OCI-LY7 (cell line): ENCODE data around the gene PRELID3B. TPM values are rescaled to one million over a fixed set of nuclear protein-coding genes. Genes with fewer than 3 reads are reported as not detected.

ENCODE experiments used
- BruUV-seq: library from RNA; stranded (reverse); fragments of 400-500 nt; replicated peaks from 2 replicates; lab custom pipeline; 2021; lab: Mats Ljungman, UMichigan
- CTCF ChIA-PET: fragments of 300-600 bp; sonication (Branson Sonifier 250); formaldehyde crosslinking; loops from one replicate; lab custom pipeline; 2022; ENCODE audit warnings: antibody characterized with exemption; ENCODE audit not compliant: unreplicated experiment; lab: Charles Lee
- POLR2A ChIA-PET: fragments of 300-600 bp; sonication (Branson Sonifier 250); formaldehyde crosslinking; loops from one replicate; lab custom pipeline; 2022; ENCODE audit warnings: antibody characterized with exemption; lab: Charles Lee
- DNase-seq: peaks from one replicate; pipeline ENCODE4 v3.0.0-alpha.2; 2015; ENCODE audit warnings: low spot score
- H2AFZ ChIP-seq: fragments of 200-600 bp; sonication (generic), shearing (Covaris generic); 2 replicates; pipeline ENCODE4 v1.6.1; 2014; ENCODE audit warnings: mild to moderate bottlenecking, antibody characterized with exemption, low read length, moderate library complexity
- H3K27ac ChIP-seq: fragments of 200-600 bp; sonication (generic); 2 replicates; pipeline ENCODE4 v1.5.1; 2014; ENCODE audit warnings: mixed run types, low read depth, mild to moderate bottlenecking, moderate library complexity, low read length, inconsistent platforms; ENCODE audit not compliant: poor library complexity, severe bottlenecking
- H3K36me3 ChIP-seq: fragments of 200-600 bp; sonication (generic); 2 replicates; pipeline ENCODE4 v1.6.1; 2014; ENCODE audit warnings: mild to moderate bottlenecking, antibody characterized with exemption, low read length, moderate library complexity, mixed read lengths; ENCODE audit not compliant: insufficient read depth
- H3K4me1 ChIP-seq: fragments of 200-600 bp; sonication (generic); 2 replicates; pipeline ENCODE4 v1.5.1; 2014; ENCODE audit warnings: mild to moderate bottlenecking, low read length; ENCODE audit not compliant: insufficient read depth, poor library complexity, severe bottlenecking
- H3K4me2 ChIP-seq: fragments of 200-600 bp; sonication (generic); 2 replicates; pipeline ENCODE4 v1.6.1; 2014; ENCODE audit warnings: mild to moderate bottlenecking, low read length
- H3K4me3 ChIP-seq: fragments of 200-600 bp; sonication (generic); 2 replicates; pipeline ENCODE4 v1.5.1; 2014; ENCODE audit warnings: mild to moderate bottlenecking, low read depth, low read length; ENCODE audit not compliant: poor library complexity, severe bottlenecking
- H3K79me2 ChIP-seq: fragments of 200-600 bp; sonication (generic); 2 replicates; pipeline ENCODE4 v1.6.1; 2016; ENCODE audit warnings: low read depth, mild to moderate bottlenecking, low read length, moderate library complexity, mixed read lengths; ENCODE audit not compliant: insufficient read depth
- H3K9me2 ChIP-seq: fragments of 200-600 bp; sonication (generic); 2 replicates; pipeline ENCODE4 v1.6.1; 2016; ENCODE audit warnings: mild to moderate bottlenecking, low read length, mixed read lengths; ENCODE audit not compliant: insufficient read depth
- H3K9me3 ChIP-seq: fragments of 200-600 bp; sonication (generic); 2 replicates; pipeline ENCODE4 v1.6.1; 2014; ENCODE audit warnings: mild to moderate bottlenecking, mixed run types, low read length, mixed read lengths
- H4K20me1 ChIP-seq: fragments of 200-600 bp; sonication (generic); 2 replicates; pipeline ENCODE4 v1.6.1; 2014; ENCODE audit warnings: mild to moderate bottlenecking, antibody characterized with exemption, low read length, moderate library complexity, mixed read lengths; ENCODE audit not compliant: insufficient read depth
- EZH2phosphoT487 ChIP-seq: fragments of 200-600 bp; sonication (generic); IDR thresholded peaks from 2 replicates; pipeline ENCODE4 v1.6.1; 2018; ENCODE audit warnings: low read depth, borderline replicate concordance, mild to moderate bottlenecking, mixed run types, antibody characterized with exemption, low read length, moderate library complexity, mixed read lengths
- intact Hi-C: fragments of 100-400 bp; cut with micrococcal nuclease; formaldehyde crosslinking; loops from one replicate; pipeline ENCODE4 v1.10.0; 2022; ENCODE audit not compliant: unreplicated experiment
- total RNA-seq, 2 experiments: library from RNA; depleted of rRNA in 1 of 2; stranded (reverse); fragments of >200 nt in 1 of 2; shearing (Covaris generic) in 1 of 2; gene quantifications; 2 replicates each; pipeline ENCODE4 v1.2.3, GENCODE V29; 2014 to 2022
- TF ChIP-seq, protein P1 (sequence below): fragments of 200-600 bp; sonication (generic); conservative IDR thresholded peaks from 2 replicates; pipeline ENCODE4 v1.5.1; 2014; ENCODE audit warnings: mild to moderate bottlenecking, antibody characterized with exemption, low read length, moderate library complexity, mixed read lengths

PRELID3B gene
- total RNA-seq, 2 experiments from 2014 or later: 99.4 to 119 TPM

DNA sequence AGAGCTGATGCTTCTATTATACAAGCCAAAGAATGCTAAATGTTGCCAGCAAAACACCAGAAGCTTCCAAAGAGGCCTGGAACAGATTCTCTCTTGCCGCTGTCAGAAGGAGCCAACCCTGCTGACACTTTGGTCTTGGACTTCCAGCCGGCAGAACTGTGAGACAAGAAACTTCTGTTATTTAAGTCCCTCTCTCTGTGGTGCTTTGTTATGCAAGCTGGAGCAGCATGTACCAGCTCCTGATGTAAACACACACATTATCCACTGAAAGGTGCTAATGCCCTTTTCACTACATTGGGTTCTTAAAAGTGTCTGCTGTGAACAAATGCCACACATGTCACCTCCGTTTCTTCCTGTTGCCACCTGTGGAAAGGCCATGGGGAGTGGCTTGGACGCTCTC, 25.9 kb upstream of the PRELID3B start:
- Histone ChIP-seq H3K27ac (no peak overlapping the region), H4K20me1 (no peaks in the 10 kb centered on the region), H3K4me2 (no peak overlapping the region), H3K4me1 (no peaks in the 10 kb centered on the region), H2AFZ (no peak overlapping the region), H3K4me3 (no peak overlapping the region), H3K36me3 (no peaks in the 10 kb centered on the region), H3K9me2 (no peaks in the 10 kb centered on the region), H3K79me2 (no peaks in the 10 kb centered on the region), H3K9me3 (no peaks in the 10 kb centered on the region)
- no peak for DNase-seq
- ChIA-PET CTCF (no interaction called here), POLR2A (no interaction called here)
- TF ChIP-seq, protein P1, sequence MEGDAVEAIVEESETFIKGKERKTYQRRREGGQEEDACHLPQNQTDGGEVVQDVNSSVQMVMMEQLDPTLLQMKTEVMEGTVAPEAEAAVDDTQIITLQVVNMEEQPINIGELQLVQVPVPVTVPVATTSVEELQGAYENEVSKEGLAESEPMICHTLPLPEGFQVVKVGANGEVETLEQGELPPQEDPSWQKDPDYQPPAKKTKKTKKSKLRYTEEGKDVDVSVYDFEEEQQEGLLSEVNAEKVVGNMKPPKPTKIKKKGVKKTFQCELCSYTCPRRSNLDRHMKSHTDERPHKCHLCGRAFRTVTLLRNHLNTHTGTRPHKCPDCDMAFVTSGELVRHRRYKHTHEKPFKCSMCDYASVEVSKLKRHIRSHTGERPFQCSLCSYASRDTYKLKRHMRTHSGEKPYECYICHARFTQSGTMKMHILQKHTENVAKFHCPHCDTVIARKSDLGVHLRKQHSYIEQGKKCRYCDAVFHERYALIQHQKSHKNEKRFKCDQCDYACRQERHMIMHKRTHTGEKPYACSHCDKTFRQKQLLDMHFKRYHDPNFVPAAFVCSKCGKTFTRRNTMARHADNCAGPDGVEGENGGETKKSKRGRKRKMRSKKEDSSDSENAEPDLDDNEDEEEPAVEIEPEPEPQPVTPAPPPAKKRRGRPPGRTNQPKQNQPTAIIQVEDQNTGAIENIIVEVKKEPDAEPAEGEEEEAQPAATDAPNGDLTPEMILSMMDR: no peak
- TF ChIP-seq EZH2phosphoT487: no peak
- no TSS peak for BruUV-seq
- intact Hi-C loops: no loop called here

DNA sequence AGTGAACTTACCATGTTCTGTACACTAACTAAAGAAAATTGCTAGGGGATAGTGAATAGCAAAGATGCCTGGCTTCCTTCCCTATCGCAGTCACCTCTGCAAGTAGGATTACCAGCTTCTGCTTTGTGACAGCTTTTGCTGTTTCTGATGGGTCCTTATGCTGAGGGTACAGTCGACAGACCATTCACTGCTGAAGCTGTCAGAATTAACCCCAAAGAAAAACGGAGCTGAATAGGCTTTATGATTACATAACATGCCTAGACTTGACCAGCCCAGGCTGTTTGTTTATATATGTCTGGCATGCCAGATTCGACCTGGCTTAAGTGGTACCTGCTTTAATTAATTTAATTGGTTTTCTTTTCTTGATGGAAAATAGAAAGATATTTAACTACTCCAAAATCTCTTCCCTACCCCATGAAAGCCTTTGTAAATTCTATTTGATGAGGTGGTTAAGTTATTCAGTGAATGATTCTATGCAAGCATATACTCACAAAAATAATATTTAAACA, 21.7 kb upstream of the PRELID3B start:
- ChIA-PET POLR2A (no interaction called here), CTCF (no interaction called here)
- H3K4me1 ChIP-seq: no peaks in the 10 kb centered on the region
- H3K79me2 ChIP-seq: no peaks in the 10 kb centered on the region; the same call in 1 of the 2 replicates
- no peak overlapping the region for H3K4me2 ChIP-seq
- no TSS peak for BruUV-seq
- H3K9me2 ChIP-seq: no peaks in the 10 kb centered on the region
- H3K4me3 ChIP-seq: no peak overlapping the region
- no peak overlapping the region for H3K27ac ChIP-seq
- intact Hi-C loops: no loop called here
- no peak for DNase-seq
- H3K9me3 ChIP-seq: no peaks in the 10 kb centered on the region
- H4K20me1 ChIP-seq: no peaks in the 10 kb centered on the region
- no peak for TF ChIP-seq EZH2phosphoT487
- TF ChIP-seq, protein P1: no peak
- no peak overlapping the region for H2AFZ ChIP-seq
- H3K36me3 ChIP-seq: no peaks in the 10 kb centered on the region

DNA sequence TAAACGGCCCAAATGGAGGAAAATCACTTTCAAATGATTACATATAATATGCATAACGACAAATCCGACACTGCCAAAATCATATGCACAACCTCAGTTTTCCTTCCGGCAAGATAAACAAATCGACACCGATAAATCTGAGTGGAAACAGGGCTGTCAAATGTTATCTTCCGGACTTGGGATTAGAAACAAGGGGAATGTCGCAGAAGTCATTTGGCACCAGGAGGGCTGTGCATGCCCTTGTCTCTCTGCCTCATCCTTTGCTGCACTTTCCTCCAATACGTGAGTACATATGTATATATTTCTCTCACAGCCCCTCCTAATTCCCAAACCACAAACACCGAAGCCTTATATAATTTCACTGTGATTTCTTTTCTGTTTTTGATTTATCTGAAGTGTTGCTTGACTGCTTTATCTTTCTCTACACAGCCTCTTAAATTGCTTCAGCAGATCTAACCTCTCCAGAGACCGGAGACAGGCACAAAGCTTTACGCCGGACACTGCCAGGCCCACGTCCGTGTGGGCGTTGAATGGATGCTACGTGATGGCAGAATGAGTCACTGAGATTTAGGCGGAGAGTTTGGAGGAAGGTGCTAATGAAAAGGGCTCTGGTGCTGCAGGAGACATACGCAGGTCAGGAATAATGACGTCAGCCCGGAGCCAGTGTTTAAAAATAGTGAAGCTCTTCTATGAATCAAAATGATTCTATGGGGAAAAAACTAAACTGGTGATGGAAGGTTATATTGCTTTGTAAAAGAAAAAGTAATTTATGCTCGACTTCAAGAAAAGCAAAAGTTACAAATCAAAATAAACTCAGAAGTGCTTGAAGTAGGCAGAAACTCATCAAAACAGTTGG, 21.0 kb upstream of the PRELID3B start:
- CTCF ChIA-PET: no interaction called here

More for the DNA sequence above, 21.0 kb upstream of the PRELID3B start:
- Histone ChIP-seq H3K9me3 (no peaks in the 10 kb centered on the region), H2AFZ (no peak overlapping the region), H3K36me3 (no peaks in the 10 kb centered on the region), H3K4me3 (no peak overlapping the region), H3K27ac (no peak overlapping the region), H3K4me1 (no peaks in the 10 kb centered on the region), H3K4me2 (no peak overlapping the region), H3K9me2 (no peaks in the 10 kb centered on the region), H4K20me1 (no peaks in the 10 kb centered on the region), H3K79me2 (no peaks in the 10 kb centered on the region; the same call in 1 of the 2 replicates)
- no peak for DNase-seq
- no peak for TF ChIP-seq EZH2phosphoT487
- TF ChIP-seq, protein P1: no peak
- POLR2A ChIA-PET: interaction anchor here (0.6 to 1.8 kb wide), 2 partner anchors 20 to 774 kb away, joined by 3 to 6 read pairs; partner anchors contain the start of gene PRELID3B
- intact Hi-C loops: no loop called here
- BruUV-seq: no TSS peak
